ENCODE measurements around the gene CLEC2L. TPM values are rescaled to one million over a fixed set of nuclear protein-coding genes. Genes with fewer than 3 reads are reported as not detected.
A peak's percentile ranks its signal among the peaks of the same experiment; 100 is the strongest.

Gene CLEC2L
- total and polyA plus RNA-seq, 2 of the 13 experiments (the other 11 are each of a cell fraction or from before 2014, with no cell fraction given), result 0.20 to 0.25 TPM

DNA sequence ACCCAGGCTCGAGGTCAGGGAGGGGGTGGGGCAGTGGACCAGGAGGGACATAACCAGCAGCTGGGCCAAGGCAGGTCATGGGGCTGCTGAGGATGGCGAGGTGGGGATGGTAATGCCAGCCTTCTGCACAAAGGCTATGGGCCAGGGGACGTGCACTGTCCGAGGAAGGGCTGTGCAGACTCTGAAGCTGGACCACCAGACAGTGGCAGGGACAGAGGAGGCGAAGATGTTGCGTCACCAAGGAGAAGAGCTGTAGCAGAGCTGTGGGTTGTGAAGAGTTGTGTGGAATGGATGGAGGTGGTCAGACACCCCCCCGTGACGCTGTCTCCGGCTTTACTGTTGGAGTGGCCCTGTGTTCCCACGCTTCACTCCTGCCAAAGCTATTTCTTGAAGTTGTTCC is 1.8 kb downstream of the CLEC2L start:
- H3K36me3 ChIP-seq (replicated peaks in 1 of 2; ENCODE audit: control insufficient read depth in 1 of 2, insufficient read depth in 2 of 2, low read length in 2 of 2), result no peaks in the 10 kb centered on the region
- in situ Hi-C loops (cut with HindIII; ENCODE audit: extremely low pct_ligation_motif_present, low pct_unique_long_range_greater_than_20kb) (no loop called here), intact Hi-C loops (cut with micrococcal nuclease; ENCODE audit: unreplicated experiment) (no loop called here)
- FAIRE-seq, result no peak
- CTCF ChIA-PET (ENCODE audit: low intra/inter-chr PET ratio, low total read pairs), result no interaction called here
- TF ChIP-seq RFX5 (IDR thresholded peaks at IDR 0.05; ENCODE audit: low read depth, low read length) (no peak), ZNF761 (CRISPR knock-in tag; conservative IDR thresholded peaks at IDR 0.05) (no peak), CEBPB (IDR thresholded peaks at IDR 0.05; ENCODE audit: borderline replicate concordance, low read depth, low read length) (peak; percentile 51; the same call in 1 of the 2 replicates)
- TF ChIP-seq, protein P1, sequence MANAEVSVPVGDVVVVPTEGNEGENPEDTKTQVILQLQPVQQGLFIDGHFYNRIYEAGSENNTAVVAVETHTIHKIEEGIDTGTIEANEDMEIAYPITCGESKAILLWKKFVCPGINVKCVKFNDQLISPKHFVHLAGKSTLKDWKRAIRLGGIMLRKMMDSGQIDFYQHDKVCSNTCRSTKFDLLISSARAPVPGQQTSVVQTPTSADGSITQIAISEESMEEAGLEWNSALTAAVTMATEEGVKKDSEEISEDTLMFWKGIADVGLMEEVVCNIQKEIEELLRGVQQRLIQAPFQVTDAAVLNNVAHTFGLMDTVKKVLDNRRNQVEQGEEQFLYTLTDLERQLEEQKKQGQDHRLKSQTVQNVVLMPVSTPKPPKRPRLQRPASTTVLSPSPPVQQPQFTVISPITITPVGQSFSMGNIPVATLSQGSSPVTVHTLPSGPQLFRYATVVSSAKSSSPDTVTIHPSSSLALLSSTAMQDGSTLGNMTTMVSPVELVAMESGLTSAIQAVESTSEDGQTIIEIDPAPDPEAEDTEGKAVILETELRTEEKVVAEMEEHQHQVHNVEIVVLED (CRISPR knock-in tag; IDR thresholded peaks at IDR 0.05; ENCODE audit: borderline replicate concordance), result no peak
- WGBS (ENCODE audit: low lambda C conversion rate), result 71% methylated on average over 10 of the region's 10 CpGs
- peaks cover 0 to 51% of the 10 kb centered on the region in 2 experiments; a peak in 4 of 5 replicates for H3K27me3 ChIP-seq (ENCODE audit: control insufficient read depth in 1 of 2, insufficient read depth in 2 of 2, low read length in 2 of 2)
- ATAC-seq, result peak; percentile 22; the same call in 2 of the 3 replicates
- no TSS peak for BruUV-seq (replicated peaks)
- no peak for DNase-seq (ENCODE audit: low spot score)
- H3K4me2 ChIP-seq (ENCODE audit: low read depth, low read length), result no peak overlapping the region
- H3K4me3 ChIP-seq (replicated peaks in 1 of 3; ENCODE audit: insufficient read depth in 1 of 3, low read depth in 2 of 3, low read length in 3 of 3), result no peak overlapping the region
- H3K9me3 ChIP-seq (ENCODE audit: low read length), result no peaks in the 10 kb centered on the region
- peaks cover 5% of the 10 kb centered on the region; the same call in 1 of the 2 replicates for H3K4me1 ChIP-seq (ENCODE audit: insufficient read depth, low read length)
- H2AFZ ChIP-seq (ENCODE audit: low read length), result no peak overlapping the region
- no peaks in the 10 kb centered on the region for H3K79me2 ChIP-seq (ENCODE audit: insufficient read depth, low read length)
- POLR2A ChIA-PET, result no interaction called here
- no peak overlapping the region for H3K27ac ChIP-seq (ENCODE audit: extremely low read length, insufficient read depth, low read length)
- H4K20me1 ChIP-seq (ENCODE audit: insufficient read depth, low read length), result no peaks in the 10 kb centered on the region; the same call in 1 of the 2 replicates
- H3K9ac ChIP-seq (ENCODE audit: insufficient read depth, low read depth, low read length), result no peak overlapping the region

DNA sequence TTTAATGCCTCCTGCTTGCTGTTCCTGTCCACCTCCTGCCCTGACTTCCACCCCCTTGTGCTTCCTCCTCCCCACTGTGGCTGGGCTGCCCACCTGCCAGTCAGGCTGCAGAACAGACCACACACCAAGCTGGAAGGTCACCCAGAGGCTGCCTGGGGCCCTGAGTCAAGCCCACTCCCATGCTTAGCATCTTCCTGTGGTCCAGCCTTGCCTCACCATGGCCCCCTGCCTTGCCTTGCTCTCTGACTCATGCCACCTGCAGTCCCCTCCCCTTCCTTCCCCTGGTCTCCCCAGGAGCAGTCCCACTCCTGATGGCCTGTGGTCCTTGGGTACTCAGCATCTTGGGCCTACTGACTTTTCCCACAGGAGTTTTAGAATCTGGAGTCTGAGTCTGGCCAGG is 2.3 kb downstream of the CLEC2L start:
- no peaks in the 10 kb centered on the region; the same call in 1 of the 2 replicates for H4K20me1 ChIP-seq (ENCODE audit: insufficient read depth, low read length)
- FAIRE-seq, result no peak
- peaks cover 0 to 51% of the 10 kb centered on the region in 2 experiments; a peak in 4 of 5 replicates for H3K27me3 ChIP-seq (ENCODE audit: control insufficient read depth in 1 of 2, insufficient read depth in 2 of 2, low read length in 2 of 2)
- no peaks in the 10 kb centered on the region for H3K9me3 ChIP-seq (ENCODE audit: low read length)
- H2AFZ ChIP-seq (ENCODE audit: low read length), result no peak overlapping the region
- no peak for ATAC-seq
- no peak overlapping the region for H3K9ac ChIP-seq (ENCODE audit: insufficient read depth, low read depth, low read length)
- POLR2A ChIA-PET, result no interaction called here
- no peak for DNase-seq (ENCODE audit: low spot score)
- in situ Hi-C loops (cut with HindIII; ENCODE audit: extremely low pct_ligation_motif_present, low pct_unique_long_range_greater_than_20kb), result no loop called here
- intact Hi-C loops (cut with micrococcal nuclease; ENCODE audit: unreplicated experiment), result no loop called here
- H3K4me1 ChIP-seq (ENCODE audit: insufficient read depth, low read length), result peaks cover 5% of the 10 kb centered on the region; the same call in 1 of the 2 replicates
- no peaks in the 10 kb centered on the region for H3K36me3 ChIP-seq (replicated peaks in 1 of 2; ENCODE audit: control insufficient read depth in 1 of 2, insufficient read depth in 2 of 2, low read length in 2 of 2)
- H3K4me2 ChIP-seq (ENCODE audit: low read depth, low read length), result no peak overlapping the region
- H3K27ac ChIP-seq (ENCODE audit: extremely low read length, insufficient read depth, low read length), result no peak overlapping the region
- CTCF ChIA-PET (ENCODE audit: low intra/inter-chr PET ratio, low total read pairs), result no interaction called here
- BruUV-seq (replicated peaks), result no TSS peak
- H3K79me2 ChIP-seq (ENCODE audit: insufficient read depth, low read length), result no peaks in the 10 kb centered on the region
- H3K4me3 ChIP-seq (replicated peaks in 1 of 3; ENCODE audit: insufficient read depth in 1 of 3, low read depth in 2 of 3, low read length in 3 of 3), result no peak overlapping the region
- no peak for TF ChIP-seq ISX (CRISPR knock-in tag; conservative IDR thresholded peaks at IDR 0.05)
- no peak for TF ChIP-seq MIER2 (CRISPR knock-in tag; IDR thresholded peaks at IDR 0.05)
- TF ChIP-seq ZSCAN21 (CRISPR knock-in tag; IDR thresholded peaks at IDR 0.05; ENCODE audit: borderline replicate concordance), result no peak
- no peak for TF ChIP-seq RAD51 (IDR thresholded peaks at IDR 0.05; ENCODE audit: borderline replicate concordance)
- TF ChIP-seq ZNF562 (CRISPR knock-in tag; IDR thresholded peaks at IDR 0.05; ENCODE audit: borderline replicate concordance), result no peak
- no peak for TF ChIP-seq ZNF432 (CRISPR knock-in tag; IDR thresholded peaks at IDR 0.05; ENCODE audit: borderline replicate concordance)
- TF ChIP-seq, protein P2, sequence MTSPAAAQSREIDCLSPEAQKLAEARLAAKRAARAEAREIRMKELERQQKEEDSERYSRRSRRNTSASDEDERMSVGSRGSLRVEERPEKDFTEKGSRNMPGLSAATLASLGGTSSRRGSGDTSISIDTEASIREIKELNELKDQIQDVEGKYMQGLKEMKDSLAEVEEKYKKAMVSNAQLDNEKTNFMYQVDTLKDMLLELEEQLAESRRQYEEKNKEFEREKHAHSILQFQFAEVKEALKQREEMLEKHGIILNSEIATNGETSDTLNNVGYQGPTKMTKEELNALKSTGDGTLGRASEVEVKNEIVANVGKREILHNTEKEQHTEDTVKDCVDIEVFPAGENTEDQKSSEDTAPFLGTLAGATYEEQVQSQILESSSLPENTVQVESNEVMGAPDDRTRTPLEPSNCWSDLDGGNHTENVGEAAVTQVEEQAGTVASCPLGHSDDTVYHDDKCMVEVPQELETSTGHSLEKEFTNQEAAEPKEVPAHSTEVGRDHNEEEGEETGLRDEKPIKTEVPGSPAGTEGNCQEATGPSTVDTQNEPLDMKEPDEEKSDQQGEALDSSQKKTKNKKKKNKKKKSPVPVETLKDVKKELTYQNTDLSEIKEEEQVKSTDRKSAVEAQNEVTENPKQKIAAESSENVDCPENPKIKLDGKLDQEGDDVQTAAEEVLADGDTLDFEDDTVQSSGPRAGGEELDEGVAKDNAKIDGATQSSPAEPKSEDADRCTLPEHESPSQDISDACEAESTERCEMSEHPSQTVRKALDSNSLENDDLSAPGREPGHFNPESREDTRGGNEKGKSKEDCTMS (CRISPR knock-in tag; conservative IDR thresholded peaks at IDR 0.05), result no peak
- no peak for TF ChIP-seq ZNF766 (CRISPR knock-in tag; IDR thresholded peaks at IDR 0.05; ENCODE audit: borderline replicate concordance)
- no peak for TF ChIP-seq ZFYVE20 (CRISPR knock-in tag; IDR thresholded peaks at IDR 0.05; ENCODE audit: borderline replicate concordance, low read depth)
- TF ChIP-seq ZNF780A (CRISPR knock-in tag; IDR thresholded peaks at IDR 0.05), result no peak
- TF ChIP-seq IKZF1 (IDR thresholded peaks at IDR 0.05), result no peak
- no peak for TF ChIP-seq MTA3 (CRISPR knock-in tag; IDR thresholded peaks at IDR 0.05)
- TF ChIP-seq ZNF546 (CRISPR knock-in tag; conservative IDR thresholded peaks at IDR 0.05), result no peak

Data from HepG2 (cell line).